Stomach (tissue), 4 donors: ENCODE results near the gene ACOT2.
"Not testable (repeated sequence)": the region's sequence is repeated elsewhere in the genome, so short reads cannot be mapped to it uniquely, and the experiment has no call there.

Experiments used
- POLR2A ChIP-seq, 4 donors: fragments of 450-650 bp; IDR thresholded peaks; one replicate each; pipeline ENCODE4 v1.6.1; 2016; ENCODE audit warnings: antibody characterized with exemption in 4 of 4, control low read depth in 2 of 4, mild to moderate bottlenecking in 1 of 4, moderate library complexity in 1 of 4
- POLR2AphosphoS5 ChIP-seq, 3 donors: sonication (generic); formaldehyde crosslinking; IDR thresholded peaks; one replicate each; pipeline ENCODE4 v1.6.1; 2016; ENCODE audit warnings: antibody characterized with exemption in 3 of 3
- TF ChIP-seq, protein P1 (sequence below), 7 experiments: fragments of 450-650 bp in 4 of 7; fragments of 200-600 bp in 3 of 7; sonication (generic) in 3 of 7; IDR thresholded peaks; one replicate each; pipeline ENCODE4 v1.5.1; 2016 to 2019; ENCODE audit warnings: antibody characterized with exemption in 7 of 7, control low read depth in 2 of 7, mild to moderate bottlenecking in 1 of 7

GRCh38 chr14:73558238-73558637, 10.8 kb upstream of the ACOT2 start:
- TF ChIP-seq, protein P1, sequence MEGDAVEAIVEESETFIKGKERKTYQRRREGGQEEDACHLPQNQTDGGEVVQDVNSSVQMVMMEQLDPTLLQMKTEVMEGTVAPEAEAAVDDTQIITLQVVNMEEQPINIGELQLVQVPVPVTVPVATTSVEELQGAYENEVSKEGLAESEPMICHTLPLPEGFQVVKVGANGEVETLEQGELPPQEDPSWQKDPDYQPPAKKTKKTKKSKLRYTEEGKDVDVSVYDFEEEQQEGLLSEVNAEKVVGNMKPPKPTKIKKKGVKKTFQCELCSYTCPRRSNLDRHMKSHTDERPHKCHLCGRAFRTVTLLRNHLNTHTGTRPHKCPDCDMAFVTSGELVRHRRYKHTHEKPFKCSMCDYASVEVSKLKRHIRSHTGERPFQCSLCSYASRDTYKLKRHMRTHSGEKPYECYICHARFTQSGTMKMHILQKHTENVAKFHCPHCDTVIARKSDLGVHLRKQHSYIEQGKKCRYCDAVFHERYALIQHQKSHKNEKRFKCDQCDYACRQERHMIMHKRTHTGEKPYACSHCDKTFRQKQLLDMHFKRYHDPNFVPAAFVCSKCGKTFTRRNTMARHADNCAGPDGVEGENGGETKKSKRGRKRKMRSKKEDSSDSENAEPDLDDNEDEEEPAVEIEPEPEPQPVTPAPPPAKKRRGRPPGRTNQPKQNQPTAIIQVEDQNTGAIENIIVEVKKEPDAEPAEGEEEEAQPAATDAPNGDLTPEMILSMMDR (IDR thresholded peaks at IDR 0.05), result not testable (repeated sequence)
- not testable (repeated sequence) for TF ChIP-seq POLR2A, POLR2AphosphoS5 (IDR thresholded peaks at IDR 0.05)
